CD4-positive, alpha-beta T cell treated with Interleukin-1 beta for 1 hour (primary cell): Measurements from ENCODE around the gene ZC3H18.

Experiments used
- DNase-seq, 2 donors: peaks; one replicate each; pipeline ENCODE4 v3.0.0-alpha.2; 2020 to 2022

Gene ZC3H18

DNA sequence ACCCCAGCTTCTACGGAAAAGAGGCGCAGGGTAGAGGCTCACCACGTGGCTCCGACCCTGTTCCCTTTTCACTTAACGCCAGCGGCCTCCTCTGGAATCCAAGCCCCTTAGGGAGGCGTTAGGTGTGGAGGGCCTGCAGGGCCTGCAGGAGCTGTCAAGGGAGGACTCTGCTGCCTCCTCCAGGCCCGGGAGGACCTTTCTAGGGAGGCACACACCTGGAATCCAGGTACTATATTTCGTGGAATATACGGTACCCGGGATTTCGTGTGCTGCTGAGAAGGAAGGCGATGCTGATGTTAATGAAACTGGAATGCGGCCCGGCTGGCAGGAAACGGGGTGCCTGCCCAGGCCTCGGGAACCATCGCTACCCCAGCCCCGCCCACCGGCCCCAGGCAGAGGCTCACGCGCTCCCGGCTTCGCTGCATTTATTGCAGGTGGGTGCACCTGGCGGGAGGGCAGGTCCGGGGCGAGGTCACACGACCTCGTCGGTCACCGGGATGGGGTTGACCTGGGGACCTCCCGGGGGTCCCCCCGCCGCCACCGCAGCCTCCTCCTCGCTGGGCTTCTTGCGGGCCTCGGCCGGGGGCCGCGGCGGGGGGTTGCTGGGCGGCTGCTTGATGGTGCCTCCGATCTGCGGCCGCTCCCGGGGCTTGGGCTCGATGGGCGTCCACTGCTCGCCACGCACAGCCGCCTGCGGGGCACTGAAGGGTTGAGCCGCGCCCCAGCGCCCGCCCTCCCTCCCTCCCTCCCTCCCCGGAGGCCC, 72.9 kb downstream of the ZC3H18 start:
- DNase-seq = no peak

DNA sequence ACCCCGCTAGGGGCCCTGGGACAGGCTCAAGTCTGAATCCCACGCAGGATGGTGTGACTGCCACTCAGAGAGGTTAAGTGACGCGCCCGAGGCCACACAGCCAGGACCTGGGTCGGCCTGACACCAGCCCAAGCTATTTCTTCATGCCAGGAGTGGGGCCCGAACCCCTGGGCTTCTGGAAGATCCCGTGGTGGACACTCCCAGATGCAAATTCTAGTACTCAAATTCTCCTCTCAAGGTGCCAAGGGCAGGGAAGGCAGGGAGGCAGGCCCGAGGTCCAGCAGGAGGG, 73.4 kb downstream of the ZC3H18 start:
- DNase-seq = no peak

- no peak for DNase-seq
These were observed 75.3 kb downstream of the ZC3H18 start for GRCh38 chr16:88645455-88645854.

DNA sequence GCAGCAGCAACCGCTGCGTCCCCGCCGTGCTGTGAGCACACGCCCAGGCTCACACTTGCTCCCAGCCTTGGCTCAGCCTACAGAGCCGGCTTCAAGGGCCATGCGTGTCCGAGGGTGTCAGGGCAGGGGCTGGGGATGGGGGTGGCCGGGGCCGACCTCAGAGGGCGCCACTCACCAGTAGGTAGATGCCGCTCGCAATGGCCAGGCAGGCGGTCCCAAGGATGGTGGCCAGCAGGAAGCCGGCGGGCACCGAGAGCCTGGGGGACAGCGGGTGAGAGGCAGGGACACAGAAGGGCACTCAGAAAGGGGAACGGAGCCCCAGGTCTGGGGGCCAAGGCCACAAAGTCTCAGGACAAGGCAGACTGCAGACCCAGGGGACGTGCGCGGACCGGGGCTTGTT, 75.7 kb downstream of the ZC3H18 start:
- no peak for DNase-seq

GRCh38 chr16:88646345-88647034, 76.3 kb downstream of the ZC3H18 start:
- no peak for DNase-seq

DNA sequence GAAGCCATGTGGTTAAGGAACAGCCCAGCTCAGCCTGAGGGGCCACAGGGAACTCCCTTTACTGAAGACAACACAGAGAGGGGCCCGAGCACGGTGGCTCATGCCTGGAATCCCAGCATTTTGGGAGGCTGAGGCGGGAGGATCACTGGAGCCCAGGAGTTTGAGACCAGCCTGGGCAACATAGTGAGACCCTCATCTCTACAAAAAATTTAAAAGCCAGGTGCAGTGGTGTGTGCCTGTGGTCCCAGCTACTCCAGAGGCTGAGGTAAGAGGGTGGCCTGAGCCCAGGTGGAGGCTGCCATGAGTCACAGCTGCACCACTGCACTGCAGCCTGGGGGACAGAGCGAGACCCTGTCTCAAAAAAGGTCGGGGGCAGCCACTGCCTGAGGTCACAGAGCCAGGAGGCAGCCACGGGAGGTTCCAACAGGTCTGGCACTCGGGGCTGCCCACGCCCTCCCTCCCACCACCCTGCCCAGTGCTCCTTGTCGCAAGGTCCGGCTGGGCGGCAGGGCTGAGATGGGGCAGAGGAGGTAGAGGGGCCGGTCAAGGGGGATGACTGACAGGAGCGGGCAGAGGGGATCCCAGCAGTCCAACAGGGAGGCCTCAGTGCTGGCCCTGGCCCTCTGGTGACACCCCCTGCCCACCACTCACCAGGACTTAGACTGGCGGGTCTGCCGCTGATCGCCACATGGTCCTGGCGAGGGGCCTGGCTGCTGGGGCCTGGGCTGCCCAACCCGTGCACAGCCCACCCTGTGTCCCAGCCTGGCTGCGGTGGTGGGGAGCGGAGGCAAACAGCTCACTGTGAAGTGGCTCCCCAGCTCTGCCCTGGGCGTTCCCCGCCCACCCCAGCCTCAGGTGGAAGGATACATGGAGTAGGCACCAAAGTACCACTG, 77.2 kb downstream of the ZC3H18 start:
- DNase-seq = no peak

DNA sequence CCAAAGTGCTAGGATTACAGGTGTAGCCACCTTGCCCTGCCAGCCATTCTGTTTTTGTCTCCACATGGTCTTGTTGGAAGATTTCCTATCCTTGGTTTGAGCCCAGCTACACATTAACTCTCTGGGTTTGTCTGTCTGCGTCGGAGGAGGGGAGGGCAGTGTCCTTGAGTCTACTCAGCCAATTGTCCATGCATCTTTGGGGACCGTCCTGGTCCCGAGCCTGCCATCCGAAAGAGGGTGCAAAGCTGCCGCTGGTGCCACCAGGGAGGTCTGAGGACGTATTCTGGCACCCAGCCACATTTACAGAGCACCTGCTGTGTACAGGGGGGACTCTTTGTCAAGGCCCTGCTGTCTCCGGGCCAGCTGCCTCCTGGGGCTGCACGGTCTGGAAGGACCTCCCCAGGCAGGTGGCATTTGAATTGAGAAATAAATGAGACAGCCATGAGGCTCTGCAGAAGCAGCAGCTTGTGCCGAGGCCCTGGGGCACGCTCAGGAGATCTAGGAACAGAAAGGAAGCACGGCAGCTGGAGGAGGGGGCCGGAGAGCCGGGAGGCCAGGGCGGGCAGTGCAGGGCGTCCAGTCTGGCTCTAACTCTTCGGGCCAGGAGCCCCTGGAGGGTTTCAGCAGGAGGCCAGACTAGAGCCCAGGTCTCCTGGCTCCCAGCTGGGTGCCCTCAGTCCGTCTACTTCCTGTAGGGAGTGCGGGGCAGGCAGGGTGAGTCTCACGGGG, 79.2 kb downstream of the ZC3H18 start:
- DNase-seq = no peak

DNA sequence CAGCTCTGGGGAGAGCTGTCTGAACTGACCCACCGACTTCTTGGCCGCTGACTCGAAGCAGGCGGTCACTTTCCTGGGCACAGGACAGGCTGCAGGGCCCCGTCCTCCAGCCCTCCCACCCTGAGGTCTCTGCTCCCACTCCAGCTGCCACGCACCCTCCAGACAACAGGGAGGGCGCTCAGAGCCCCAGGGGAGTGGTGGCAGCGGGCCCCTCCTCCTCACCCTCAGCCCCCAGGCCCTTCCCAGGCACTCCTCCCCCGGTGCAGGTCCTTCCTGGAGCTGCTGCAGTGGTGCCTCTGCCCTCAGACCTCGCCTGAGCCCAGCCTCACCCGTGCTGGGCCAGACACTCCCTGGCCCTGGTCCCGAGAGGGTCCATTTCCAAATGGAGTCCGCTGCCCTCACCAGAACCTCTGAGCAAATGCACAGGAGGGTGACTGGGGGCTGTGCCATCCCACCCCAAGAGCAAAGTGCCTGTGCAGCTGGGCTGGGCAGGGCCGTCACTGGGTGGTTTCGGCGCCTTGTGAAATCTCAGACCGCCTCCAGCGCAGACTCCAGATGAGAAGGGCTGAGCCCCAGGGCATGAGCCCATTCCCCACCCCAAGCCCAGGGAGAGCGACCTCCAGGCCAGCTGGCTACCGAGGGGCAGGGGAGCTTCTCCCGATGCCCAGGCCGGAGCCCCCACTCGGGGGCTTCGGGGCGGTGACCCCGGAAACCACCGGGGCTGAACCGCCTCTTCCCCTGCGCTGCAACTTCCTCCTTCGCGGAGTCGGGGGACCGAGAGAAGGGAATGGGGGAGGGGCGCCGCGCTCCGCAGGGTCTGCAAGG, 79.9 kb downstream of the ZC3H18 start:
- DNase-seq = peak; percentile 43 to 51

DNA sequence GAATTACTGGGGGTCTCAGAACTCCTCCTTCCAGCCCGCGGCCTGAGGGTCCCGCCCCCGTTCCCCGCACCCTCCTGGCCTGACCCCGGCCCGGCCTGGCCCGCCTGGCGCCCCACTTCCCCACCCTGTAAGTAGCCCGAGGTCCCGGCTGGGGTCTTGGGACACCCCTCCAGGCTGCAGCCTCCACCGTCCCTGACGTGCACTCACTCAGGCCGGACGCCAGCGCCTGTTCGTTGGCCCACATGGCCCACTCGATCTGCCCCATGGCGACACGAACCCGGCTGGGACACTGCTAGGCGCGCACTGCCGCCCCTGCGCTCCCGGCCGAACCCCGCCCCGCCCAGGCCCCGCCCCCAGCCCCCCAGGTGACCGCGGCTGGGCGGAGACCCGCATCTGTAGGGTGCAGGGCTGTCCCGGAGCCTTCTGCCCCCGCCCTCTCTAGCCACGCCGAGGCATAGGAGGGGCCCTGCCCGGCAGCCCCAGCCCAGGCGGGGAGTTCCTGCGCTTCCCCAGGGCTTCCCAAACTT, 80.6 kb downstream of the ZC3H18 start, which contains the start of gene CYBA:
Gene CYBA (minus strand): TSS at position 305 of the 527 bp plus-strand sequence. CDS start 40 bp downstream, at position 265.
- DNase-seq = peak; percentile 89 to 90

DNA sequence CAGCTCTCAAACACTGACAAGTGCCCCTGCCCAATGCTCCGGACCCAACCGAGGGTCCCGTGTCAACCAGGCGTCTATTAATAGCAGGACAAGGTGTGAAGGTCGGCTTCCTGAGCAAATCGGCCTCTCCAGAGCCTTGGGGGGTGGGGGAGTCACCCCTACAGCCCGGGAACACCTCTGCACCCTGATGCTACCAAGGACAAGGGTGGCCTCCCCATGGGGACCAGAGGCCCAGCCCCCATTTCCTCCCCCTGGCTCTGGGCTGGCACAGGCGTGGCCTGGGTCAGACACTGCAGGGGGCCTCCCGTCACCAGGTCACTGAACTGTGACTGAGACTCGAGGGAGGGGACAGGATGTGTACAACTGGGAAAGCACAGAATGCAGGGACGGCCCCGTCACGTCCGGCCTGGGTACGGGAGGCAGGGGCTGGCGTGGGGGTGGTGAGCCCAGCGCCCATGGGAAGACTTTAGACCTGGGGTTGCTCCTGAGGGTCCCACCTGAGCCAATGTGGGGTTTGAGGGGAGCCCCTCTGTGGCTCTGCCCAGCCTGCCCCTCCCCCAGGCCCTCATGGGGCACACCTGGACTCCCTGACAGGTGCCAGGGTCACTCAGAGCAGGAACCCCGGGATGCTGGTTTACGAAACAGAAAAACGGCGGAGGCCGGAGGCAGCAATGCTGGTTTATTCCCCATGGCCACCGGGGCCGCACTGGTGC, 81.2 kb downstream of the ZC3H18 start:
- peak; percentile 87 for DNase-seq

- no peak for DNase-seq
These were observed 82.0 kb downstream of the ZC3H18 start for GRCh38 chr16:88651989-88652761.

DNA sequence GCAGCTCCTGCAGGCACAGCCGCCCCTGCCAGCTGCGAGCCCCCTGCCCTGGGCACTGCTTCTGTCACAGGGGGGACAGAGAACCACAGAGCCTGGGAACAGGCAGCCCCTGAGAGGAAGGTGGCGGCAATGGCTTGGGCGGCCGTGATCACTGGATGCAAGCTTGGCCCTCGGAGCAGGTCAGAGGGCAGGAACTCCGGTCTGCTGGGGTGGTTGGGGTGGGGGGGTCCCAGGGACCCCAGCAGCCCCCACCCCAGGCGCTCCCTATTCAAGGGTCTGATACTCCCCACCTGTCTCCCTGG, 82.5 kb downstream of the ZC3H18 start:
- no peak for DNase-seq

GRCh38 chr16:88653101-88653500, 82.9 kb downstream of the ZC3H18 start:
- DNase-seq = no peak

DNA sequence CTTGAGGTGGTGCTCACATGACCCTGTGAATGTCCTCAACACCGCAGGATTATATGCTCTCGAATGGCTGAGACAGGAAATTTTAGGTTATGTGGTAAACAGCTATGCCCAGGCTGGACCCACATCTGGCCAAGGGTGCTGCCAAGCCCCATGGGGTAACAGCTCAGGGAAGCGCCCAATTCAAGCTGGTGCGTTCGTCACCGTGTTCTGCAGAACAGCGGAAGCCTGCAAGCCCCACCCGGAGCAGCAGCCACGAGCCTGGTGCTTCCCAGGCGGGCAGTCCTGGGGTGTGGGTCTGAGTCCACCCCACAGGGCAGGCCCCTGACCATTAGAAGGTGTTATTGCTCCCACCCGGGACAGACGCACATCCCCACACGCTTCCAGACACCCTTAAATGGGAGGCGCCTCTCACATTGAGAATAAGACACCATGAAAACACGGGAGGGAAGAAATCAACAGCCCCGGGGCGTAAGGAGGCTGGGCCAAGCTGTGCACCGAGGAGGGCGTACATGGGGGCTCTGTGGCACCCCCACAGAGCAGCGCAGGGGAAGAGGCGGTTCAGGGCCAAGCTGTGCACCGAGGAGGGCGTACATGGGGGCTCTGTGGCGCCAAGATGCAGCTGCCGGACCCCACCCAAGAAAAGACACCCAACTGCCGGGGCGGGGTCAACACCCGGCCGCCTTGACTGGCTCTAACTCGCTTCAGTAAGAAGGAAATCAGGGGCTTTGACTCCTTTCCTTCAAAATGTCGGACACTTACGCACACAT, 83.6 kb downstream of the ZC3H18 start:
- no peak for DNase-seq

GRCh38 chr16:88654363-88655052, 84.3 kb downstream of the ZC3H18 start:
- no peak for DNase-seq

- DNase-seq = no peak
These were observed 85.0 kb downstream of the ZC3H18 start for GRCh38 chr16:88655053-88655732.

GRCh38 chr16:88655733-88656281, 85.6 kb downstream of the ZC3H18 start:
- no peak for DNase-seq
